ENCODE results near the gene ZFPM1. TPM values are rescaled to one million over a fixed set of nuclear protein-coding genes. Genes with fewer than 3 reads are reported as not detected.

The ZFPM1 gene
- total and polyA plus RNA-seq, 4 donors = 0.57 to 9.0 (median 2.8) TPM

GRCh38 chr16:88420496-88420895, 32.6 kb upstream of the ZFPM1 start:
- no peak for TF ChIP-seq CTCF (IDR thresholded peaks at IDR 0.05; ENCODE audit: control extremely low read depth, extremely low read depth)
- 84 to 93% methylated on average over 12 of the region's 12 CpGs for WGBS, 2 donors
- H3K4me3 ChIP-seq = no peak overlapping the region
- no peak for ATAC-seq (ENCODE audit: insufficient read depth, low FRiP score)
- no peak overlapping the region for H3K27ac ChIP-seq (ENCODE audit: low read depth in 1 of 2, low read length in 1 of 2)
- no peak for DNase-seq
- H3K9ac ChIP-seq (ENCODE audit: insufficient read depth in 1 of 2, low read length in 2 of 2) = no peak overlapping the region
- peaks cover 0 to 2% (median 0%) of the 10 kb centered on the region in 4 donors for H3K9me3 ChIP-seq (ENCODE audit: control insufficient read depth in 4 of 4, insufficient read depth in 3 of 4, low read length in 3 of 4)
- no peaks in the 10 kb centered on the region for H3K4me1 ChIP-seq (ENCODE audit: control insufficient read depth in 5 of 5, insufficient read depth in 5 of 5, low read length in 5 of 5)
- H3K36me3 ChIP-seq (ENCODE audit: control insufficient read depth in 4 of 4, insufficient read depth in 4 of 4, low read length in 4 of 4) = no peaks in the 10 kb centered on the region
- no peaks in the 10 kb centered on the region for H3K27me3 ChIP-seq (ENCODE audit: control insufficient read depth in 3 of 3, insufficient read depth in 3 of 3, low read length in 2 of 3)

DNA sequence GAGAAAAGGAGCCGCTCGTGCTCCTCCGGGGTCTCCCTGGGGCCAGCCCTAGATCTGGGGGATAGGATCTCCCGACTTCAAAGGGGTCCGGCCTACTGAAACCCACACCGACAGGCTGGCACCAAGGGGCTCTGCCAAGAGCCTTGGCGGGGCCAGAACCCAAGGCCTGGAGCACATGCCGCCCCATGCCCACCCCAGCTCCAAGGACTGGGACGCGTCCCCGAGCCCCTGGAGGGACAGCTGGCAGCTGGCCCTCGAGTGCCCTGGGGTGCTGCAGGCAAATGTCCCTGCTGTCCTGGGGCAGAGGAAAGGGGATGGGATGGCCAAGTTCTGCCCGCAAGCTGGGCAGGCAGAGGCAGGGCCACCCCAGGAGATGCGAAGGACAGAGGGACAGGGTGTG, 31.8 kb upstream of the ZFPM1 start:
- DNase-seq = no peak
- WGBS, 2 donors = 90 to 91% methylated on average over 13 of the region's 14 CpGs

GRCh38 chr16:88421871-88422433, 31.1 kb upstream of the ZFPM1 start:
- Histone ChIP-seq H3K4me3 (no peak overlapping the region), H3K4me1 (ENCODE audit: control insufficient read depth in 5 of 5, insufficient read depth in 5 of 5, low read length in 5 of 5) (no peaks in the 10 kb centered on the region), H3K27me3 (ENCODE audit: control insufficient read depth in 3 of 3, insufficient read depth in 3 of 3, low read length in 2 of 3) (no peaks in the 10 kb centered on the region), H3K9ac (ENCODE audit: insufficient read depth in 1 of 2, low read length in 2 of 2) (no peak overlapping the region), H3K27ac (ENCODE audit: low read depth in 1 of 2, low read length in 1 of 2) (no peak overlapping the region), H3K36me3 (ENCODE audit: control insufficient read depth in 4 of 4, insufficient read depth in 4 of 4, low read length in 4 of 4) (no peaks in the 10 kb centered on the region), H3K9me3 (ENCODE audit: control insufficient read depth in 4 of 4, insufficient read depth in 3 of 4, low read length in 3 of 4) (peaks cover 0 to 2% (median 0%) of the 10 kb centered on the region in 4 donors)
- WGBS, 2 donors = 53 to 56% methylated on average over 5 of the region's 5 CpGs
- DNase-seq = no peak
- no peak for TF ChIP-seq CTCF (IDR thresholded peaks at IDR 0.05; ENCODE audit: control extremely low read depth, extremely low read depth)
- no peak for ATAC-seq (ENCODE audit: insufficient read depth, low FRiP score)

More for the DNA sequence above, 31.8 kb upstream of the ZFPM1 start:
- no peaks in the 10 kb centered on the region for H3K27me3 ChIP-seq (ENCODE audit: control insufficient read depth in 3 of 3, insufficient read depth in 3 of 3, low read length in 2 of 3)
- no peak overlapping the region for H3K27ac ChIP-seq (ENCODE audit: low read depth in 1 of 2, low read length in 1 of 2)
- no peaks in the 10 kb centered on the region for H3K36me3 ChIP-seq (ENCODE audit: control insufficient read depth in 4 of 4, insufficient read depth in 4 of 4, low read length in 4 of 4)
- no peak for ATAC-seq (ENCODE audit: insufficient read depth, low FRiP score)
- H3K4me1 ChIP-seq (ENCODE audit: control insufficient read depth in 5 of 5, insufficient read depth in 5 of 5, low read length in 5 of 5) = no peaks in the 10 kb centered on the region
- peaks cover 0 to 2% (median 0%) of the 10 kb centered on the region in 4 donors for H3K9me3 ChIP-seq (ENCODE audit: control insufficient read depth in 4 of 4, insufficient read depth in 3 of 4, low read length in 3 of 4)
- no peak overlapping the region for H3K9ac ChIP-seq (ENCODE audit: insufficient read depth in 1 of 2, low read length in 2 of 2)
- no peak for TF ChIP-seq CTCF (IDR thresholded peaks at IDR 0.05; ENCODE audit: control extremely low read depth, extremely low read depth)
- no peak overlapping the region for H3K4me3 ChIP-seq

All from lung (tissue), 12 donors.